Tibial nerve (tissue), 4 donors: ENCODE measurements around the gene DNLZ.

ENCODE experiments used
- CTCF ChIP-seq, 5 experiments: fragments of 200-600 bp in 3 of 5; fragments of 450-650 bp in 2 of 5; sonication (generic) in 3 of 5; IDR thresholded peaks; one replicate each; pipeline ENCODE4 v1.5.1; 2016 to 2019; ENCODE audit warnings: antibody characterized with exemption in 5 of 5, mild to moderate bottlenecking in 3 of 5, moderate library complexity in 2 of 5
- EP300 ChIP-seq, 2 donors: sonication (generic); formaldehyde crosslinking; IDR thresholded peaks; one replicate each; pipeline ENCODE4 v1.6.1; 2017; ENCODE audit warnings: antibody characterized with exemption in 2 of 2, mild to moderate bottlenecking in 1 of 2
- POLR2A ChIP-seq, 2 donors: fragments of 450-650 bp; IDR thresholded peaks; one replicate each; pipeline ENCODE4 v1.6.1; 2017; ENCODE audit warnings: antibody characterized with exemption in 2 of 2, mild to moderate bottlenecking in 2 of 2, moderate library complexity in 2 of 2

- TF ChIP-seq POLR2A (IDR thresholded peaks at IDR 0.05) (no peak), CTCF (IDR thresholded peaks at IDR 0.05) (no peak), EP300 (IDR thresholded peaks at IDR 0.05) (no peak)
Observed at GRCh38 chr9:136326761-136327303, 36.7 kb downstream of the DNLZ start.
